ENCODE results near the gene LASP1NB.

The LASP1NB gene

DNA sequence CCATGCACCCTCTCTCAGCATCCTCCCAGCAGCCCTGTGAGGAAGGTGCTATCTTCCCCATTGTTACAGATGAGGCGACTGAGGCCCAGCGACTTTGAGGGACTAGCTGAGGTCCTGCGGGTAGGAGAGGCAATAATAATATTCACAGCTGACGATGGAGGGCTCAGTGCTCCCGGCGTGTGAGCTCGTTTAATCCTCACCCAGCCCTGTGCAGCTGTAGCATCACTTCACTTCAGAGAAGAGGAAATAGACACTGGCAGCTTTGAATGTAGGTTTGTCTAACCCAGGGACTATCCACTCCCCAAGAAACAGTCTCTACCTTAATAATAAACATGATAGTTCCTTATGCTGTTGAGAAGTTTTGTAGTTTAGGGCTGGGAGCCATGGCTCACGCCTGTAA lies 34.0 kb upstream of the LASP1NB start:
- H3K27me3 ChIP-seq (ENCODE audit: insufficient read depth, low read depth, low read length): no peaks in the 10 kb centered on the region
- no peak for TF ChIP-seq SMC3 (conservative IDR thresholded peaks at IDR 0.05; ENCODE audit: poor library complexity)
- no peak overlapping the region for H3K27ac ChIP-seq (ENCODE audit: low read length)
- no peaks in the 10 kb centered on the region for H3K9me3 ChIP-seq (ENCODE audit: low read length)
- H3K4me2 ChIP-seq (ENCODE audit: low read length): no peak overlapping the region
- H3F3A ChIP-seq (ENCODE audit: insufficient read depth, low read length, poor library complexity, severe bottlenecking): no peaks in the 10 kb centered on the region
- H4K20me1 ChIP-seq (ENCODE audit: insufficient read depth): no peaks in the 10 kb centered on the region
- H3K9ac ChIP-seq (ENCODE audit: low read length): no peak overlapping the region
- no peak overlapping the region for H2AFZ ChIP-seq (ENCODE audit: low read depth, low read length)
- H3K36me3 ChIP-seq (ENCODE audit: insufficient read depth, low read length): no peaks in the 10 kb centered on the region
- no peak overlapping the region for H3K4me3 ChIP-seq (ENCODE audit: low read length)
- H3K9me2 ChIP-seq (ENCODE audit: insufficient read depth, low read length): no peaks in the 10 kb centered on the region
- peaks cover 33% of the 10 kb centered on the region for H3K79me2 ChIP-seq (replicated peaks; ENCODE audit: insufficient read depth, low read length)

DNA sequence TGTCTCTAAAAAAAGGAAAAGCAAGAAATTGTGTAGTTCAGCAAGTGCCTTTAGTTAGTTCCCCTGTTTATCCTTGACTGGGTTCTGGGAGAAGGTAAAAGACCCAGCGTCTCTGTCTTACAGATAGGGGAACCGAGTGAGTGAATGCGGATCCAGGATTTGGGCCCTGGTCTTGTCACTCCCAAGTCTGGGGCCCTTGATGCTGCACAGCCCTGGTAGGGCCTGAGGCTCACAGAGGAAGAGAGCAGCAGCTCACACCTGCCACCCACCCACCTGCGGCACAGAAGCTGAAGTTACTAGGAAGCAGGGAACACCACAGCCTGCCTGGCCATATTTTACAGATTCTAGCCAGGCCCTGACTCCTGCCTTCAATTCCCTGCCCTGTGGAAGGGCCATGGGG lies 33.3 kb upstream of the LASP1NB start:
- Histone ChIP-seq H3K36me3 (ENCODE audit: insufficient read depth, low read length) (no peaks in the 10 kb centered on the region), H3K9ac (ENCODE audit: low read length) (no peak overlapping the region), H3K9me2 (ENCODE audit: insufficient read depth, low read length) (no peaks in the 10 kb centered on the region), H3K4me2 (ENCODE audit: low read length) (no peak overlapping the region), H3K4me3 (ENCODE audit: low read length) (no peak overlapping the region), H2AFZ (ENCODE audit: low read depth, low read length) (no peak overlapping the region), H3K9me3 (ENCODE audit: low read length) (no peaks in the 10 kb centered on the region), H3K27ac (ENCODE audit: low read length) (no peak overlapping the region), H4K20me1 (ENCODE audit: insufficient read depth) (no peaks in the 10 kb centered on the region), H3F3A (ENCODE audit: insufficient read depth, low read length, poor library complexity, severe bottlenecking) (no peaks in the 10 kb centered on the region), H3K79me2 (replicated peaks; ENCODE audit: insufficient read depth, low read length) (peaks cover 28% of the 10 kb centered on the region), H3K27me3 (ENCODE audit: insufficient read depth, low read depth, low read length) (no peaks in the 10 kb centered on the region)
- TF ChIP-seq EP300 (conservative IDR thresholded peaks at IDR 0.05; ENCODE audit: poor library complexity, severe bottlenecking): no peak
- TF ChIP-seq MXI1 (conservative IDR thresholded peaks at IDR 0.05; ENCODE audit: poor library complexity, severe bottlenecking): no peak
- no peak for TF ChIP-seq RAD21 (conservative IDR thresholded peaks at IDR 0.05)
- no peak for TF ChIP-seq POLR2AphosphoS5 (IDR thresholded peaks at IDR 0.05)
- TF ChIP-seq, protein P1, sequence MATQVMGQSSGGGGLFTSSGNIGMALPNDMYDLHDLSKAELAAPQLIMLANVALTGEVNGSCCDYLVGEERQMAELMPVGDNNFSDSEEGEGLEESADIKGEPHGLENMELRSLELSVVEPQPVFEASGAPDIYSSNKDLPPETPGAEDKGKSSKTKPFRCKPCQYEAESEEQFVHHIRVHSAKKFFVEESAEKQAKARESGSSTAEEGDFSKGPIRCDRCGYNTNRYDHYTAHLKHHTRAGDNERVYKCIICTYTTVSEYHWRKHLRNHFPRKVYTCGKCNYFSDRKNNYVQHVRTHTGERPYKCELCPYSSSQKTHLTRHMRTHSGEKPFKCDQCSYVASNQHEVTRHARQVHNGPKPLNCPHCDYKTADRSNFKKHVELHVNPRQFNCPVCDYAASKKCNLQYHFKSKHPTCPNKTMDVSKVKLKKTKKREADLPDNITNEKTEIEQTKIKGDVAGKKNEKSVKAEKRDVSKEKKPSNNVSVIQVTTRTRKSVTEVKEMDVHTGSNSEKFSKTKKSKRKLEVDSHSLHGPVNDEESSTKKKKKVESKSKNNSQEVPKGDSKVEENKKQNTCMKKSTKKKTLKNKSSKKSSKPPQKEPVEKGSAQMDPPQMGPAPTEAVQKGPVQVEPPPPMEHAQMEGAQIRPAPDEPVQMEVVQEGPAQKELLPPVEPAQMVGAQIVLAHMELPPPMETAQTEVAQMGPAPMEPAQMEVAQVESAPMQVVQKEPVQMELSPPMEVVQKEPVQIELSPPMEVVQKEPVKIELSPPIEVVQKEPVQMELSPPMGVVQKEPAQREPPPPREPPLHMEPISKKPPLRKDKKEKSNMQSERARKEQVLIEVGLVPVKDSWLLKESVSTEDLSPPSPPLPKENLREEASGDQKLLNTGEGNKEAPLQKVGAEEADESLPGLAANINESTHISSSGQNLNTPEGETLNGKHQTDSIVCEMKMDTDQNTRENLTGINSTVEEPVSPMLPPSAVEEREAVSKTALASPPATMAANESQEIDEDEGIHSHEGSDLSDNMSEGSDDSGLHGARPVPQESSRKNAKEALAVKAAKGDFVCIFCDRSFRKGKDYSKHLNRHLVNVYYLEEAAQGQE (IDR thresholded peaks at IDR 0.05; ENCODE audit: borderline replicate concordance): no peak
- TF ChIP-seq, protein P2, sequence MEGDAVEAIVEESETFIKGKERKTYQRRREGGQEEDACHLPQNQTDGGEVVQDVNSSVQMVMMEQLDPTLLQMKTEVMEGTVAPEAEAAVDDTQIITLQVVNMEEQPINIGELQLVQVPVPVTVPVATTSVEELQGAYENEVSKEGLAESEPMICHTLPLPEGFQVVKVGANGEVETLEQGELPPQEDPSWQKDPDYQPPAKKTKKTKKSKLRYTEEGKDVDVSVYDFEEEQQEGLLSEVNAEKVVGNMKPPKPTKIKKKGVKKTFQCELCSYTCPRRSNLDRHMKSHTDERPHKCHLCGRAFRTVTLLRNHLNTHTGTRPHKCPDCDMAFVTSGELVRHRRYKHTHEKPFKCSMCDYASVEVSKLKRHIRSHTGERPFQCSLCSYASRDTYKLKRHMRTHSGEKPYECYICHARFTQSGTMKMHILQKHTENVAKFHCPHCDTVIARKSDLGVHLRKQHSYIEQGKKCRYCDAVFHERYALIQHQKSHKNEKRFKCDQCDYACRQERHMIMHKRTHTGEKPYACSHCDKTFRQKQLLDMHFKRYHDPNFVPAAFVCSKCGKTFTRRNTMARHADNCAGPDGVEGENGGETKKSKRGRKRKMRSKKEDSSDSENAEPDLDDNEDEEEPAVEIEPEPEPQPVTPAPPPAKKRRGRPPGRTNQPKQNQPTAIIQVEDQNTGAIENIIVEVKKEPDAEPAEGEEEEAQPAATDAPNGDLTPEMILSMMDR (IDR thresholded peaks at IDR 0.05; ENCODE audit: poor library complexity, severe bottlenecking): no peak
- TF ChIP-seq EZH2 (IDR thresholded peaks at IDR 0.05; ENCODE audit: borderline replicate concordance, insufficient read depth, low read length, poor library complexity, severe bottlenecking): no peak
- no peak for TF ChIP-seq TAF1 (IDR thresholded peaks at IDR 0.05; ENCODE audit: low read depth)
- no peak for TF ChIP-seq SMC3 (conservative IDR thresholded peaks at IDR 0.05; ENCODE audit: poor library complexity)

DNA sequence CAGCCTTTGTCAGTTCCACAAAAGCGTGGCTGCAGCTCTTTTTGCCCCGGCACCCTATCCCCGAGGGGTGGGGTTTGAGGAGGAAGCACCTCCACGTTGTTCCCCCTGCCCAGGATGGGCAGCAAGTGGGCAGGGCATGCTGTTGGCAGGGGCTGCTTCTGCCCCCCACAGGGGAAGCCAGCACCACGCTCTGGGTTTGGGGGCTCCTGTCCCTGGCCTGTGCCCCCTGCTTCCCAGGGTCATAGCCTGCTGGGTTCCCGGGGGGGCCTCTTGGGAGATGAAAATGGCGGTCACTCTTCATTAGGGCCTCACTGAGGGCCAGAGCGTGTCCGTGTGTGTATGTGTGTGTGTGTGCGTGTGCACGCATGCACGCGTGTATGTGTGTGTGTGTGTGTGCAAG lies 32.8 kb upstream of the LASP1NB start:
- Histone ChIP-seq H3K9me2 (ENCODE audit: insufficient read depth, low read length) (no peaks in the 10 kb centered on the region), H3K4me2 (ENCODE audit: low read length) (no peak overlapping the region), H3K9ac (ENCODE audit: low read length) (no peak overlapping the region), H3K9me3 (ENCODE audit: low read length) (no peaks in the 10 kb centered on the region), H3K79me2 (replicated peaks; ENCODE audit: insufficient read depth, low read length) (peaks cover 22% of the 10 kb centered on the region), H3F3A (ENCODE audit: insufficient read depth, low read length, poor library complexity, severe bottlenecking) (no peaks in the 10 kb centered on the region), H3K4me3 (ENCODE audit: low read length) (no peak overlapping the region), H3K27me3 (ENCODE audit: insufficient read depth, low read depth, low read length) (no peaks in the 10 kb centered on the region), H3K36me3 (ENCODE audit: insufficient read depth, low read length) (no peaks in the 10 kb centered on the region), H4K20me1 (ENCODE audit: insufficient read depth) (no peaks in the 10 kb centered on the region), H3K27ac (ENCODE audit: low read length) (no peak overlapping the region), H2AFZ (ENCODE audit: low read depth, low read length) (no peak overlapping the region)
- no peak for TF ChIP-seq TAF1 (IDR thresholded peaks at IDR 0.05; ENCODE audit: low read depth)

Measured in neural cell (in vitro differentiated cells).